Stimulated activated CD8-positive, alpha-beta memory T cell treated with anti-CD3 and anti-CD28 coated beads, Interleukin-12 subunit alpha, Interleukin-12 subunit beta, amount 100 ng/mL, for 24 hours (primary cell): ENCODE results near the gene SELENOT.
A peak's percentile ranks its signal among the peaks of the same experiment; 100 is the strongest.
"Not testable (repeated sequence)": the region's sequence is repeated elsewhere in the genome, so short reads cannot be mapped to it uniquely, and the experiment has no call there.

Source experiments
- DNase-seq: peaks from one replicate; pipeline ENCODE4 v3.0.0-alpha.2; 2020; ENCODE audit errors: extremely low read depth

The SELENOT gene, protein sequence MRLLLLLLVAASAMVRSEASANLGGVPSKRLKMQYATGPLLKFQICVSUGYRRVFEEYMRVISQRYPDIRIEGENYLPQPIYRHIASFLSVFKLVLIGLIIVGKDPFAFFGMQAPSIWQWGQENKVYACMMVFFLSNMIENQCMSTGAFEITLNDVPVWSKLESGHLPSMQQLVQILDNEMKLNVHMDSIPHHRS

DNA sequence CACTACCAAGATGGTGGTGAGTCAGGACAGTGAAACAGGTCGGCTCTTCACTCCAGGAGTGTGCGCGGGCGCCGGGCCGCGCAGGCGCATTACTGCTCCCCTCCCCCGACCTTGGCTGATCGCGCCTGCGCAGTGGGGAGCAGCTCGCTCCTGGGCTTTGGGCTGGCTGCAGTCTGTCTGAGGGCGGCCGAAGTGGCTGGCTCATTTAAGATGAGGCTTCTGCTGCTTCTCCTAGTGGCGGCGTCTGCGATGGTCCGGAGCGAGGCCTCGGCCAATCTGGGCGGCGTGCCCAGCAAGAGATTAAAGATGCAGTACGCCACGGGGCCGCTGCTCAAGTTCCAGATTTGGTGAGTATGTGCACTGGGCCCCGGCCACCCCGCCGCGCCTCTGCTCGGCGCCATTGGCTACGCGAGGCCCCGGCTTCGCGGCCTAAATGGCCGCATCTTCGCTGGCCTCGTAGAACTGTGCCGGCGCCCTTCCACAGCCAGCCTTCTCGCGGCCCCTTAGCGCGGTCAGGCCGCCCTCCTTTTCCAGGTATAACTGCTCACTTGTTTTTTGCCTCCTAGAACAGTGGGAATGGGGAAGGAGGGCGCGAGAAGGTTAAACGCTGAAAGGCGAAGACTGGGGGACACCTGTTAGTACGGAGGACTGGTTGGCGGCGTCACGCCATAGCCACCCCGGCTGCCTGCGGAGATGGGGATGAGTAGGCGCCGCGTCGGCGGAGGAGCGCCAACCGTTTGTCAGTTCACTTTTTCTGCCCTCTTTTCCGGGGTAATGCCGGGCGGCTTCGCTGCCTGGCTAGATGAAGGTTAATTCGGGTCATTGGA lies at the start of gene SELENOT:
Gene SELENOT (plus strand): TSS at position 169 of the 827 bp plus-strand sequence. CDS start 42 bp downstream, at position 211.
- DNase-seq = peak; percentile 82

- DNase-seq = no peak
Measured at GRCh38 chr3:150555859-150556436, 47.2 kb upstream of the SELENOT start.

DNA sequence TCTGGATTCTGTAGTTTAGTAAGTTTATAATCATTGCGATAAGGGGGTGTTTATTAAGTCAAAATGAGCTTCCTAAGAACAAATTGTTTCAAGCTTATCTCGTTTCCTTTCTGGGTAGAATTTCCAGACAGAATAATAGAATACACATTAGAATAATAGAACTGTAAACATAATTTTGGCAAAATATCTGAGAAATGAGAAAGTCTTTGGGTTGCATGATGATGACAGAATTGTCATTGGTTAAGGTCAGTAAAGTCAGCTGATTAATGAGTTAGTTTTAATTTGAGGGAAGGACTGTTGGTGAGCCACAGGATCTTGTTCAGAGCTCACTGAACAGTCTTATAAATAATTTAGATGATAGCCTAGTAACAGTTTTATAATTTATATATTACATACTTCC lies 46.3 kb upstream of the SELENOT start:
- no peak for DNase-seq

GRCh38 chr3:150557725-150558124 lies 45.4 kb upstream of the SELENOT start:
- DNase-seq = no peak

DNA sequence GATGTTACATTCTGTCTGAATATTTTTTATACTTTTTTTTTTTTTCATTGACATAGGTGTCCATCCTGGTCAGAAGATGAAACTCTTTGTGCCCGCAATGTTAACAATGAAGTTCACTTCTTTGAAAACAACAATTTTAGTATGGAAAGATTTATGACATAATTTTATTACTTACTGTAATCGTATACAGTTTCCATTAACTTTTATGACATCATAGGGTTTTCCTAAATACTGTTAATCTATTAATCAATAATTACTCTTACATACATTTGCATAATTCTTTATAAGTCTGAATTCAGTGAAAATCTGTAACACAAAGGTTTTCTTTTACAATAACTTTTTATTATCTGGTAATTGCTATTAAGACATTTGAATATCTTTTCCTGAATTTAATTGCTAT lies 38.9 kb upstream of the SELENOT start:
- DNase-seq = no peak

DNA sequence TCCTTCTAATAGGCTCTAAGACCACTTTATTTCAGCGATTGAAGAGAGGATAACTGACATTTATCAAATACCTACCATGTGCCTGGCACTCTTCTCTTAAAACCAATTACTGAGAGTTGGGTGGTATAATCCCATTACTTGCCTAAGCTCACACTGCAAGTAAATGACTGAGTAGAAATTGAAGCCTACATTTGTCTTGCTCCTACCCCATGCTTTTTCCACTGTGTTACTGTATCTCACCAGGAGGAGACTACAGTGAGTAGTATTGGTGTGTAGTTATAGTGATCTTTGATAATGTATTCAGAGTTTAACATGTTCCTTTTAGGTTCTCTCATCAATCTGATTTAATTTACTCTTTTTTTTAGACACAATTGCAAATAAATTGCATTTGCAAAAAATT lies 35.8 kb upstream of the SELENOT start:
- DNase-seq = no peak

GRCh38 chr3:150577855-150578254 lies 25.3 kb upstream of the SELENOT start:
- DNase-seq = no peak

DNA sequence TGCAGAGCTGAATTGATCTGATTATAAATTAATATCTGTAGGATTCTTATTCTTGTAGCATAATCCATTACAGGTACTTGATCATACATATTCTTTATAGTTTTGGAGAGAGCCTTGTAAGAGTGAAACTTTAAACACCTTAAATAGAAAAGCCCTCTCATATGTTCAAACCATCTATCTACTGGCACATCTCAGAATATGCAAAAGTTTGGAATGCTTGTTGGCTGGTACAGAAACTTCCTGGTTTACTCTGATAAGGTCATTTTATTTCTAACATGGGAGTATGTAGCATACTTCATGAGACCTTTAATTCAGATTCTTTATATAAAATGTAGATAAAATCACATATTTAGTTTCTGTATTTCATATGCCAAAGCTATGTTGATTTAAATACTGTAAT lies 21.9 kb upstream of the SELENOT start:
- no peak for DNase-seq

DNA sequence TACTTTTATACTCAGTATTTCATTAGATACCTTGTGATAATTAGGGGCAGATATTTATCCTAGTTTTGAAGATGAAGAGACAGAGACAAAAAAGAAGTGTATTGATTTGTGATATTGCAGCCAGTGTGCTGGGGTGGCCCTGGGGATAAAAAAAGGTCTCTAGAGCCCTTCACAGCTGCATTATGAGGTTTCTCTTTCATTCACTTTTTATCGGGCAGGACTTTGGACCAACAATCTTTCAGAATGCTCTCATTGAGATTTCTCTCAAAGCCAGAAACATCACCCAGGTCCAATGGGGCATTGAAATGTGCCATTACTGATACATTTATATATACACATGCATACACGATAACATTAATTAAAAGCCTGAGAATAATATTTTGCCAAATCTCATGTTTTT lies 20.5 kb upstream of the SELENOT start:
- DNase-seq = no peak

DNA sequence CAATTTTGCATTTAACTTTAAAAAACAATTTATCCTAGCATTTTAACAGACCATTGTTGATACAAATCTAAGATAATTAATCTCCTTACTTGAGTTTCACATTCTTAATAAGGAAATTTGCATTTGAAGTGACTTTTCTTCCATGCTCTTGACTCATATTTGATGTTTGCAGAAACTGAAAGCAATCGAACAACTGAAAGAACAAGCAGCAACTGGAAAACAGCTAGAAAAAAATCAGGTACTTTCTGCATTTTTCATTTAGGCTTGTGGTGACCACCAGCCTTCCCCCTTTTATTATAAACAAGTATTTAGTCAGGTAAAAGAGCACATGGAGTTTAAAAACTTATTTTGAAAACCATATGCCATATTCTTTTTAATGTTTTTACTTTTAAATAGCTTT lies 20.1 kb upstream of the SELENOT start:
- no peak for DNase-seq

- no peak for DNase-seq
Measured at GRCh38 chr3:150588027-150588830, 14.9 kb upstream of the SELENOT start.

DNA sequence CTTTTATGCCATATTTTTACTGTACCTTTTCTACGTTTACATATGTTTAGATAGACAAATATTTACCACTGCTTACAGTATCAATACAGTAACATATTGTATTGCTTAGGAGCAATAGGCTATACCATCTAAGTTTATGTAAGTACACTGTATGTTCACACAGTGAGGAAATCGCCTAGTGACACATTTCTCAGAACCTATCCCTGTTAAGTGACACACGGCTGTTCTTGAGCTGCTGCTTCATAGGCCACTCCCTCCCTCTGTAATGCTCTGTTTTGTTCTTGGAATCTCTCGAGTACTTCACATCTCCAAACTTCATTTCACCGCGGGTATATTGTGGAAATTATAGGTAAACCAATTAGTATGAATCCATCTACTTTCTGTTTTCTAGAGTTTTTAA lies 13.4 kb upstream of the SELENOT start:
- no peak for DNase-seq

- no peak for DNase-seq
Measured at GRCh38 chr3:150594150-150594549, 9.0 kb upstream of the SELENOT start.

DNA sequence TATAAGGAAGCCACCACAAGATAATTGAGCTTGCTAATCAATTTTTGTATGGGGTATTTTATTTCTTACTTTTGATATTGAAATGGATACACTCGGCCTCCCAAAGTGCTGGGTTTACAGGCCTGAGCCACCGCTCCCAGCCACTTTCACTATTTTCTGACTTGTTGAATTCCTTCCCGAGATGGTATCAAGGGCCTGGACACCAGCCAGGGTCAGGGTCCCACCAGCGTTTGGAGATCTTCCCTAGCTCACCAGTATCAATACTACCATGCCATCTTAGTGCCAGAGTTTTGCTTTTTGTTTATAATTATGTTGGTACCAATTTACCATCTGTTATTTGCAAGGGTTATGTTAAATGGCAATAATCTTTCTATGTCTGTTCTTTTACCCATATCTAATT lies 5.5 kb upstream of the SELENOT start:
- no peak for DNase-seq

DNA sequence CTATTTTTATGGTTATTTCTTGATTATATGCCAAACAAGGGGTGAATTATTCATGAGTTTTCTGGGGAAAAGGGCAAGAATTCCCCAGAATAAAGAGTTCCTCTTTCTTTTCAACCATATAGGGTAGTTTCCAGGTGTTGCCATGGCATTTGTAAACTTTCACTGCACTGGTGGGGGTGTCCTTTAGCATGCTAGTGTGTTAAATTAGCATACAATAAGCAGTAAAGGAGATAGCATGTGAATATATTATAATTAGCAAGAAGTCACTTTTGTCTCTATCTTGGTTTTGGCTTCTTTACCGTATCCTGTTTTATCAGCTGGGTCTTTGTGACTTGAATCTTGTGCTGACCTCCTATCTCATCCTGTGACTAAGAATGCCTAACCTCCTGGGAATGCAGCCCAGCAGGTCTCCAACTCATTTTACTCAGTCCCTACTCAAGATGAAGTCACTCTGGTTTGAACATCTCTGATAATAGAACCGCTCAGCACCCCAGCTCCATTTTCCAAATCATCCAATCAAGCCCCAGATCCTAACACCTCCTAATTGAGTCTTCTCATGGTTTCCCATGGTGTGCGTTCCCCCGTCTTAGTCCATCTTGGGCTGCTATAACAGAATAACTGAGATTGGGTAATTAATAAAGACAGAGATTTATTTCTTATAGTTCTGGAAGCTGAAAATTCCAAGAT lies 3.4 kb upstream of the SELENOT start:
- DNase-seq = no peak

GRCh38 chr3:150600647-150601530 lies 2.2 kb upstream of the SELENOT start:
- not testable (repeated sequence) for DNase-seq

DNA sequence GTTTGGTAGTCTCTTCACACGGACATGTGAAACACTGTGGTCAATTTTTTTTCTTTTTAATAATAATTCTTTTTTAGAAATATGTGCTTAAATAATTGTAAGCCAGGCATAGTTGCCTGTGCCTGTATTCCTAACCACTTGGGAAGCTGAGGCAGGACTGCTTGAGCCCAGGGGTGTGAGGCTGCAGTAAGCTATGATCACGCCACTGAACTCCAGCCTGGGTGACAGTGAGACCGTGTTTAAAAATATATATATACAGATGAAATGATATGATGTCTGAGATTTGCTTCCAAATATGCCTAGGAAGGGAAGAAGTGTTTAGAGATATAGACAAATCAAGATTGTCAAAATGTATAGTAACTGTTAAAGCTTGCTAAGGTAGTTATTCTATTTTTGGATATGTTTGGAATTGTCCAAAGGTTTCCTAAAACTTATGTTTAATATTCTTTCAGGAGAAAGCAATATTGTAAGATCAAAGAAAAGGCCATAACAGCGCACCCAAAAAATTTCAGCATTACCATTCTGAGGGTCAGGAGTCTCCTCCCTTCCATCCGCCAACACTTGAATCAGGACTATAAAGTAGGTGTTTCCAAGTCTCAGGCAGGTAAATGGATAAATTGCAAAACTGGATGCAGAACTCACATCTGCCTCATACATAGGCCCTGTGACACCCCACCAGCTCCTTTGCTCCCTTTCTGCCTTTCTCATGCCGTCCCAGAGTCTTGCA lies 532 bp upstream of the SELENOT start:
- DNase-seq = no peak

DNA sequence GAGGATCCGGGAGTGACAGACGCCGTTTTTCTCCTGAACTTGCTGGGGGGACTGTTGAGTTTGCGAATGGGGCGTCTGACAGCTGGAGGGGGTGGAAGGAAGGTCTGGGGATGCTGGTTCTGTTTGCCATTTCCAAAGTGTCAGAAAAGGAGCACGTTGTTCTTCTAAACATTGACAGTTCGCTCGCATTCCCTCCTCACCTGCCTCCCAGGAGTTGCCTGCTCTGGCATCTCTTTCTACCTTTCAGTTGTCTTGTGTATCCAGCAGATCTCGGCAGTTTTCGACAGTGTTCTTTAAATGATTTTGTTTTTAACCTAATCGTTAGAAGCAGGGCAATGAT lies 829 bp downstream of the SELENOT start:
- DNase-seq = no peak

DNA sequence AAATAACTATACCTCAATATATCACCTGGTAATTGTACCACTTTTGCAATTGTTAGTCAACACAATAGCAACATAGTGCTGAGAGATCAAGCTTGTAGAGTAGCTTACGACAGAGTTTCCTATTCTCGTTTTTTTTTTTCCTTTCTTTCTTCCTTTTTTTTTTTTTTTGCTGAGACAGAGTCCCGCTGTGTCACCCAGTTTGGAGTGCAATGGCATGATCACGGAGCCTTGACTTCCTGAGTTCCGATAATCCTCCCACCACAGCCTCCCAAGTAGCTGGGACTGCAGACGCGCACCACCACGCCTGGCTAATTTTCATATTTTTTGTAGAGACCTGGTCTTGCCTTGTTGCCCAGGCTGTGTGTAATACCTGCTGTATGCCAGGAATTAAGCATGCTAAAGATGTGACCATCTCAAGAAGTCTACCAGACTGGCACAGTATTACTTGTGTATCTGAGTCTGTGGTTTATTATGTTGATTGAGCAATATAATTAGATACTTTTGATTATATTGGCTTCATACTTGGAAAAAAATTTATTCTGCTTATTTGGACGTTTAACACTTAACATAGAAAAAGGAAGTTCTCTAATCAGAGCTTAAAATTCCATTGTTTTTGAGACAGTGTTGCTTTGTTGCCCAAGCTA lies 3.0 kb downstream of the SELENOT start:
- DNase-seq = no peak
